A673 (cell line): ENCODE results near the gene CSRP1. TPM values are rescaled to one million over a fixed set of nuclear protein-coding genes. Genes with fewer than 3 reads are reported as not detected.

ENCODE experiments used
- BruUV-seq: library from RNA; stranded (reverse); fragments of 400-500 nt; replicated peaks from 2 replicates; lab custom pipeline; 2021; lab: Mats Ljungman, UMichigan
- CTCF ChIA-PET: fragments of 300-600 bp; sonication (Branson Sonifier 250); formaldehyde crosslinking; loops from one replicate; lab custom pipeline; 2022; ENCODE audit warnings: antibody characterized with exemption; lab: Charles Lee
- POLR2A ChIA-PET: fragments of 300-600 bp; sonication (Branson Sonifier 250); formaldehyde crosslinking; loops from one replicate; lab custom pipeline; 2022; ENCODE audit warnings: antibody characterized with exemption; ENCODE audit not compliant: low non-redundant PET; lab: Charles Lee
- DNase-seq: peaks from one replicate; pipeline ENCODE4 v3.0.0-alpha.2; 2015; ENCODE audit warnings: low spot score
- H3K27ac ChIP-seq: fragments of 200-600 bp; sonication (generic); 2 replicates; pipeline ENCODE4 v1.5.1; 2016; ENCODE audit warnings: mixed run types, low read depth, mild to moderate bottlenecking, mixed read lengths, antibody characterized with exemption, low read length; ENCODE audit not compliant: poor library complexity, severe bottlenecking
- H3K27me3 ChIP-seq: fragments of 200-600 bp; sonication (generic); replicated peaks from 2 replicates; pipeline ENCODE4 v1.6.1; 2017; ENCODE audit warnings: mixed run types, low read depth, mild to moderate bottlenecking, mixed read lengths, antibody characterized with exemption, low read length; ENCODE audit not compliant: insufficient read depth, poor library complexity
- H3K36me3 ChIP-seq: fragments of 200-600 bp; sonication (generic); 2 replicates; pipeline ENCODE4 v1.6.1; 2016; ENCODE audit warnings: mixed run types, mild to moderate bottlenecking, mixed read lengths, antibody characterized with exemption, low read length; ENCODE audit not compliant: insufficient read depth, poor library complexity, severe bottlenecking
- H3K4me1 ChIP-seq: fragments of 200-600 bp; sonication (generic); 2 replicates; pipeline ENCODE4 v1.6.1; 2017; ENCODE audit warnings: mixed run types, mild to moderate bottlenecking, mixed read lengths, antibody characterized with exemption, low read length; ENCODE audit not compliant: insufficient read depth, poor library complexity, severe bottlenecking
- H3K4me3 ChIP-seq: fragments of 200-600 bp; sonication (generic); 2 replicates; pipeline ENCODE4 v1.5.1; 2016; ENCODE audit warnings: low read depth, mixed run types, mild to moderate bottlenecking, mixed read lengths, low read length; ENCODE audit not compliant: poor library complexity, severe bottlenecking
- H3K9me3 ChIP-seq: fragments of 200-600 bp; sonication (generic); 2 replicates; pipeline ENCODE4 v1.6.1; 2016; ENCODE audit warnings: mixed run types, low read depth, mild to moderate bottlenecking, mixed read lengths, antibody characterized with exemption, low read length; ENCODE audit not compliant: poor library complexity, severe bottlenecking
- CTCF ChIP-seq: fragments of 300-800, 200-600 bp; sonication (generic); conservative IDR thresholded peaks from 2 replicates; pipeline ENCODE4 v1.5.1; 2017; ENCODE audit warnings: low read depth, mild to moderate bottlenecking, antibody characterized with exemption, low read length, moderate library complexity, mixed read lengths
- EZH2 ChIP-seq: fragments of 200-600 bp; sonication (generic); IDR thresholded peaks from 2 replicates; pipeline ENCODE4 v1.6.1; 2017; ENCODE audit warnings: borderline replicate concordance, low read depth, mild to moderate bottlenecking, mixed read lengths, antibody characterized with exemption, low read length; ENCODE audit not compliant: poor library complexity, severe bottlenecking
- intact Hi-C: fragments of 100-400 bp; cut with micrococcal nuclease; formaldehyde crosslinking; loops from one replicate; pipeline ENCODE4 v1.10.0; 2022; ENCODE audit not compliant: unreplicated experiment
- total RNA-seq: library from RNA; stranded (reverse); gene quantifications from 2 replicates; pipeline ENCODE4 v1.2.3, GENCODE V29; 2021

Gene CSRP1
- total RNA-seq, 1 experiment from 2014 or later: 517 TPM

GRCh38 chr1:201502511-201502857, 4.4 kb downstream of the CSRP1 start:
- DNase-seq: no peak
- TF ChIP-seq EZH2 (no peak), CTCF (no peak)
- intact Hi-C loops: no loop called here
- Histone ChIP-seq H3K9me3 (no peaks in the 10 kb centered on the region), H3K27ac (peak overlapping the region; percentile 94), H3K27me3 (no peaks in the 10 kb centered on the region), H3K4me1 (peaks cover 62% of the 10 kb centered on the region), H3K4me3 (no peak overlapping the region), H3K36me3 (peaks cover 12% of the 10 kb centered on the region)
- POLR2A ChIA-PET: interaction anchor here (0.6 to 0.7 kb wide), 2 partner anchors 9 to 216 kb away, joined by 3 read pairs; no protein-coding TSS in a partner anchor
- CTCF ChIA-PET: interaction anchor here (2.9 to 4.5 kb wide), 2 partner anchors 10 to 21 kb away, joined by 15 to 37 read pairs; no protein-coding TSS in a partner anchor
- no TSS peak for BruUV-seq

GRCh38 chr1:201501812-201502510, 5.0 kb downstream of the CSRP1 start:
- intact Hi-C loops: no loop called here
- Histone ChIP-seq H3K4me3 (no peak overlapping the region), H3K4me1 (peaks cover 58% of the 10 kb centered on the region), H3K27ac (peak overlapping the region; percentile 94), H3K36me3 (peaks cover 12% of the 10 kb centered on the region), H3K27me3 (no peaks in the 10 kb centered on the region), H3K9me3 (no peaks in the 10 kb centered on the region)
- no TSS peak for BruUV-seq
- TF ChIP-seq EZH2 (no peak), CTCF (no peak)
- DNase-seq: no peak
- ChIA-PET POLR2A (interaction anchor here (0.6 to 0.7 kb wide), 2 partner anchors 10 to 216 kb away, joined by 3 read pairs; no protein-coding TSS in a partner anchor), CTCF (interaction anchor here (2.9 to 4.5 kb wide), 2 partner anchors 10 to 21 kb away, joined by 15 to 37 read pairs; no protein-coding TSS in a partner anchor)

GRCh38 chr1:201501144-201501543, 5.8 kb downstream of the CSRP1 start:
- ChIA-PET CTCF (interaction anchor here (2.9 to 4.5 kb wide), 2 partner anchors 11 to 20 kb away, joined by 15 to 37 read pairs; no protein-coding TSS in a partner anchor), POLR2A (no interaction called here)
- Histone ChIP-seq H3K4me1 (peaks cover 58% of the 10 kb centered on the region), H3K9me3 (no peaks in the 10 kb centered on the region), H3K27ac (peak overlapping the region; percentile 61), H3K36me3 (peaks cover 20% of the 10 kb centered on the region), H3K27me3 (no peaks in the 10 kb centered on the region), H3K4me3 (no peak overlapping the region)
- intact Hi-C loops: no loop called here
- no peak for DNase-seq
- no TSS peak for BruUV-seq
- TF ChIP-seq EZH2 (no peak), CTCF (no peak)
